ENCODE data around the gene PDZD8. TPM values are rescaled to one million over a fixed set of nuclear protein-coding genes. Genes with fewer than 3 reads are reported as not detected.

Gene PDZD8
- polyA plus RNA-seq, 1 donor (not counting 4 experiments of a cell fraction or from before 2014, with no cell fraction given): 24.3 TPM

GRCh38 chr10:117249493-117250093, 125.6 kb downstream of the PDZD8 start:
- H3K27me3 ChIP-seq (ENCODE audit: control insufficient read depth, extremely low read depth, insufficient read depth, low read length): peaks cover 40% of the 10 kb centered on the region
- H3K9ac ChIP-seq (ENCODE audit: control insufficient read depth, extremely low read depth, insufficient read depth, low read length): no peak overlapping the region
- no peaks in the 10 kb centered on the region for H3K36me3 ChIP-seq (ENCODE audit: control insufficient read depth in 2 of 2, extremely low read depth in 1 of 2, insufficient read depth in 2 of 2, low read length in 2 of 2)
- H3K9me1 ChIP-seq (ENCODE audit: control insufficient read depth, extremely low read depth, insufficient read depth, low read length): no peaks in the 10 kb centered on the region
- no peak overlapping the region for H3K27ac ChIP-seq (ENCODE audit: control insufficient read depth, insufficient read depth, low read length)
- no peaks in the 10 kb centered on the region for H3K4me1 ChIP-seq (ENCODE audit: control insufficient read depth, extremely low read depth, insufficient read depth, low read length)
- dilution Hi-C loops (cut with MboI; ENCODE audit: extremely low pct_ligation_motif_present, low sequenced_read_pairs): no loop called here
- H3K9me3 ChIP-seq (ENCODE audit: control insufficient read depth, low read depth, low read length): no peaks in the 10 kb centered on the region
- H4K20me1 ChIP-seq (ENCODE audit: control insufficient read depth, extremely low read depth, insufficient read depth, low read length): no peaks in the 10 kb centered on the region
- no peak overlapping the region for H2AFZ ChIP-seq (ENCODE audit: control insufficient read depth, low read length)
- H3K4me2 ChIP-seq (ENCODE audit: control insufficient read depth, extremely low read depth, insufficient read depth, low read depth, low read length): no peak overlapping the region
- TF ChIP-seq CTCF (optimal IDR thresholded peaks at IDR 0.05 in 1 of 3, IDR thresholded peaks at IDR 0.05 in 1 of 3, conservative IDR thresholded peaks at IDR 0.05 in 1 of 3; ENCODE audit: extremely low read depth in 1 of 3, insufficient read depth in 2 of 3, low read length in 3 of 3) (no peak), EZH2 (IDR thresholded peaks at IDR 0.05; ENCODE audit: low read length) (no peak)
- FAIRE-seq: no peak
- H3K4me3 ChIP-seq (ENCODE audit: control insufficient read depth in 2 of 3, extremely low read depth in 1 of 3, insufficient read depth in 2 of 3, low read depth in 1 of 3, low read length in 3 of 3): no peak overlapping the region
- no peak for DNase-seq (ENCODE audit: low read depth, low spot score)
- no peaks in the 10 kb centered on the region for H3K79me2 ChIP-seq (ENCODE audit: control insufficient read depth, insufficient read depth, low read length)

GRCh38 chr10:117248750-117249465, 126.3 kb downstream of the PDZD8 start:
- TF ChIP-seq CTCF (optimal IDR thresholded peaks at IDR 0.05 in 1 of 3, IDR thresholded peaks at IDR 0.05 in 1 of 3, conservative IDR thresholded peaks at IDR 0.05 in 1 of 3; ENCODE audit: extremely low read depth in 1 of 3, insufficient read depth in 2 of 3, low read length in 3 of 3): no peak
- TF ChIP-seq EZH2 (IDR thresholded peaks at IDR 0.05; ENCODE audit: low read length): no peak
- Histone ChIP-seq H3K4me1 (ENCODE audit: control insufficient read depth, extremely low read depth, insufficient read depth, low read length) (no peaks in the 10 kb centered on the region), H3K9me3 (ENCODE audit: control insufficient read depth, low read depth, low read length) (no peaks in the 10 kb centered on the region), H3K79me2 (ENCODE audit: control insufficient read depth, insufficient read depth, low read length) (no peaks in the 10 kb centered on the region), H3K27ac (ENCODE audit: control insufficient read depth, insufficient read depth, low read length) (no peak overlapping the region), H4K20me1 (ENCODE audit: control insufficient read depth, extremely low read depth, insufficient read depth, low read length) (no peaks in the 10 kb centered on the region), H3K9ac (ENCODE audit: control insufficient read depth, extremely low read depth, insufficient read depth, low read length) (no peak overlapping the region), H3K4me3 (ENCODE audit: control insufficient read depth in 2 of 3, extremely low read depth in 1 of 3, insufficient read depth in 2 of 3, low read depth in 1 of 3, low read length in 3 of 3) (no peak overlapping the region), H3K27me3 (ENCODE audit: control insufficient read depth, extremely low read depth, insufficient read depth, low read length) (peaks cover 47% of the 10 kb centered on the region), H2AFZ (ENCODE audit: control insufficient read depth, low read length) (no peak overlapping the region), H3K4me2 (ENCODE audit: control insufficient read depth, extremely low read depth, insufficient read depth, low read depth, low read length) (no peak overlapping the region), H3K36me3 (ENCODE audit: control insufficient read depth in 2 of 2, extremely low read depth in 1 of 2, insufficient read depth in 2 of 2, low read length in 2 of 2) (no peaks in the 10 kb centered on the region), H3K9me1 (ENCODE audit: control insufficient read depth, extremely low read depth, insufficient read depth, low read length) (no peaks in the 10 kb centered on the region)
- FAIRE-seq: no peak
- dilution Hi-C loops (cut with MboI; ENCODE audit: extremely low pct_ligation_motif_present, low sequenced_read_pairs): no loop called here
- DNase-seq (ENCODE audit: low read depth, low spot score): no peak
